PC-9 (cell line): Measurements from ENCODE around the gene ZNF135. TPM values are rescaled to one million over a fixed set of nuclear protein-coding genes. Genes with fewer than 3 reads are reported as not detected.

Experiments
- BruUV-seq: library from RNA; stranded (reverse); fragments of 400-500 nt; replicated peaks from 2 replicates; lab custom pipeline; 2021; lab: Mats Ljungman, UMichigan
- CTCF ChIA-PET: fragments of 300-600 bp; sonication (Branson Sonifier 250); formaldehyde crosslinking; loops from one replicate; lab custom pipeline; 2022; ENCODE audit warnings: antibody characterized with exemption; lab: Charles Lee
- POLR2A ChIA-PET: fragments of 300-600 bp; sonication (Branson Sonifier 250); formaldehyde crosslinking; loops from one replicate; lab custom pipeline; 2022; ENCODE audit warnings: antibody characterized with exemption; ENCODE audit not compliant: unreplicated experiment; lab: Charles Lee
- DNase-seq, 2 experiments: peaks; one replicate each; pipeline versions ENCODE4 v3.0.0 to v3.0.0-alpha.2; 2015 to 2022; ENCODE audit warnings: mixed read lengths in 1 of 2
- H2AFZ ChIP-seq: fragments of 200-600 bp; sonication (generic); 2 replicates; pipeline ENCODE4 v1.8.1; 2017; ENCODE audit warnings: antibody characterized with exemption
- H3F3A ChIP-seq: fragments of 200-600 bp; sonication (generic); 2 replicates; pipeline ENCODE4 v1.8.1; 2017; ENCODE audit warnings: antibody characterized with exemption, mild to moderate bottlenecking, low read depth; ENCODE audit not compliant: insufficient read depth
- H3K27ac ChIP-seq: fragments of 200-600 bp; sonication (generic); 2 replicates; pipeline ENCODE4 v1.6.1; 2016; ENCODE audit warnings: mixed run types
- H3K27me3 ChIP-seq: fragments of 200-600 bp; sonication (generic); 2 replicates; pipeline ENCODE4 v1.6.1; 2016; ENCODE audit warnings: low read depth, mixed run types; ENCODE audit not compliant: insufficient read depth
- H3K36me3 ChIP-seq: fragments of 200-600 bp; sonication (generic); 2 replicates; pipeline ENCODE4 v1.6.1; 2016; ENCODE audit warnings: low read depth, mixed run types
- H3K4me1 ChIP-seq: fragments of 200-600 bp; sonication (generic); replicated peaks from 2 replicates; pipeline ENCODE4 v1.6.1; 2016; ENCODE audit warnings: mixed run types; ENCODE audit not compliant: insufficient read depth
- H3K4me2 ChIP-seq: fragments of 200-600 bp; sonication (generic); 2 replicates; pipeline ENCODE4 v1.6.1; 2017; ENCODE audit warnings: mixed run types
- H3K4me3 ChIP-seq: fragments of 200-600 bp; sonication (generic); 2 replicates; pipeline ENCODE4 v1.6.1; 2016; ENCODE audit warnings: mixed run types
- H3K79me2 ChIP-seq: fragments of 200-600 bp; sonication (generic); 2 replicates; pipeline ENCODE4 v1.6.1; 2017; ENCODE audit warnings: low read depth, mixed run types
- H3K9me2 ChIP-seq: fragments of 200-600 bp; sonication (generic); 2 replicates; pipeline ENCODE4 v1.8.1; 2017; ENCODE audit warnings: mild to moderate bottlenecking; ENCODE audit not compliant: insufficient read depth
- H3K9me3 ChIP-seq: fragments of 200-600 bp; sonication (generic); 2 replicates; pipeline ENCODE4 v1.8.1; 2016; ENCODE audit warnings: low read depth; ENCODE audit not compliant: insufficient read depth
- H4K20me1 ChIP-seq: fragments of 200-600 bp; sonication (generic); 2 replicates; pipeline ENCODE4 v1.8.1; 2017; ENCODE audit not compliant: insufficient read depth
- EZH2 ChIP-seq: fragments of 200-600 bp; sonication (generic); IDR thresholded peaks from 2 replicates; pipeline ENCODE4 v1.8.0; 2017; ENCODE audit warnings: antibody characterized with exemption, low read depth
- intact Hi-C: fragments of 100-400 bp; cut with micrococcal nuclease; formaldehyde crosslinking; loops from one replicate; pipeline ENCODE4 v1.10.0; 2022; ENCODE audit not compliant: unreplicated experiment
- total RNA-seq: library from RNA; stranded (reverse); gene quantifications from 2 replicates; pipeline ENCODE4 v1.2.3, GENCODE V29; 2021
- TF ChIP-seq, protein P1 (sequence below): fragments of 200-600 bp; sonication (generic); conservative IDR thresholded peaks from 2 replicates; pipeline ENCODE4 v1.6.1; 2017; ENCODE audit warnings: mixed run types, antibody characterized with exemption, mild to moderate bottlenecking, moderate library complexity

ZNF135 gene
- total RNA-seq, 1 experiment from 2014 or later = 0.15 TPM

DNA sequence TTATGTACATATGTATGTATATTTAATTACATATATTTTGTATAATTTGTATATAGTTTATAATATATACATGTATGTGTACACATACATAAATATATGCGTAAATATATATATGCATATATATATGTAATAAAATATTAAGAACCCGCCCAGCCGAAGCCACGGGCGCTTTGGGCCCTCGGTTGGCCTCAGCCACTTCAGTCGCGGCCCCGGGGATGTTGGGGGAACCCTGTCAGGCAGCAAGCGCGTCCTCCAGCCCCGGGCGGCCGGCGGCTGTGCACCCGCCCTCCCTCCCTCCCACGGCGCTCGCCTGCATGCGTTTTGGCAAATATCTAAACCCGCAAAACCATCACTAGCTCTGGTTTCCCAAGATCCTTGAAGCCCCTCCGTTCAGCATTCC, 48.6 kb upstream of the ZNF135 start:
- ChIA-PET POLR2A (no interaction called here), CTCF (no interaction called here)
- H4K20me1 ChIP-seq = no peaks in the 10 kb centered on the region
- H3F3A ChIP-seq = no peaks in the 10 kb centered on the region
- no peak for TF ChIP-seq EZH2
- TF ChIP-seq, protein P1, sequence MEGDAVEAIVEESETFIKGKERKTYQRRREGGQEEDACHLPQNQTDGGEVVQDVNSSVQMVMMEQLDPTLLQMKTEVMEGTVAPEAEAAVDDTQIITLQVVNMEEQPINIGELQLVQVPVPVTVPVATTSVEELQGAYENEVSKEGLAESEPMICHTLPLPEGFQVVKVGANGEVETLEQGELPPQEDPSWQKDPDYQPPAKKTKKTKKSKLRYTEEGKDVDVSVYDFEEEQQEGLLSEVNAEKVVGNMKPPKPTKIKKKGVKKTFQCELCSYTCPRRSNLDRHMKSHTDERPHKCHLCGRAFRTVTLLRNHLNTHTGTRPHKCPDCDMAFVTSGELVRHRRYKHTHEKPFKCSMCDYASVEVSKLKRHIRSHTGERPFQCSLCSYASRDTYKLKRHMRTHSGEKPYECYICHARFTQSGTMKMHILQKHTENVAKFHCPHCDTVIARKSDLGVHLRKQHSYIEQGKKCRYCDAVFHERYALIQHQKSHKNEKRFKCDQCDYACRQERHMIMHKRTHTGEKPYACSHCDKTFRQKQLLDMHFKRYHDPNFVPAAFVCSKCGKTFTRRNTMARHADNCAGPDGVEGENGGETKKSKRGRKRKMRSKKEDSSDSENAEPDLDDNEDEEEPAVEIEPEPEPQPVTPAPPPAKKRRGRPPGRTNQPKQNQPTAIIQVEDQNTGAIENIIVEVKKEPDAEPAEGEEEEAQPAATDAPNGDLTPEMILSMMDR = no peak
- H3K9me2 ChIP-seq = no peaks in the 10 kb centered on the region
- no peaks in the 10 kb centered on the region for H3K36me3 ChIP-seq
- H3K27ac ChIP-seq = no peak overlapping the region
- intact Hi-C loops = no loop called here
- H3K4me1 ChIP-seq = no peaks in the 10 kb centered on the region
- DNase-seq = no peak
- no peaks in the 10 kb centered on the region for H3K79me2 ChIP-seq
- H3K4me3 ChIP-seq = no peak overlapping the region
- no peak overlapping the region for H3K4me2 ChIP-seq
- H2AFZ ChIP-seq = no peak overlapping the region
- peaks cover 10% of the 10 kb centered on the region; the same call in 1 of the 2 replicates for H3K27me3 ChIP-seq
- BruUV-seq = no TSS peak
- peaks cover 14% of the 10 kb centered on the region; the same call in 1 of the 2 replicates for H3K9me3 ChIP-seq

GRCh38 chr19:58014141-58014540, 44.9 kb upstream of the ZNF135 start:
- TF ChIP-seq, protein P1 = no peak
- no peak for TF ChIP-seq EZH2
- Histone ChIP-seq H3K27me3 (peaks cover 31% of the 10 kb centered on the region), H2AFZ (no peak overlapping the region), H4K20me1 (no peaks in the 10 kb centered on the region), H3K79me2 (no peaks in the 10 kb centered on the region), H3K27ac (no peak overlapping the region), H3K9me2 (no peaks in the 10 kb centered on the region), H3K36me3 (no peaks in the 10 kb centered on the region), H3K4me2 (no peak overlapping the region), H3F3A (no peaks in the 10 kb centered on the region), H3K9me3 (peaks cover 6% of the 10 kb centered on the region; the same call in 1 of the 2 replicates), H3K4me1 (no peaks in the 10 kb centered on the region), H3K4me3 (no peak overlapping the region)
- intact Hi-C loops = no loop called here
- ChIA-PET POLR2A (no interaction called here), CTCF (no interaction called here)
- DNase-seq = no peak
- no TSS peak for BruUV-seq

DNA sequence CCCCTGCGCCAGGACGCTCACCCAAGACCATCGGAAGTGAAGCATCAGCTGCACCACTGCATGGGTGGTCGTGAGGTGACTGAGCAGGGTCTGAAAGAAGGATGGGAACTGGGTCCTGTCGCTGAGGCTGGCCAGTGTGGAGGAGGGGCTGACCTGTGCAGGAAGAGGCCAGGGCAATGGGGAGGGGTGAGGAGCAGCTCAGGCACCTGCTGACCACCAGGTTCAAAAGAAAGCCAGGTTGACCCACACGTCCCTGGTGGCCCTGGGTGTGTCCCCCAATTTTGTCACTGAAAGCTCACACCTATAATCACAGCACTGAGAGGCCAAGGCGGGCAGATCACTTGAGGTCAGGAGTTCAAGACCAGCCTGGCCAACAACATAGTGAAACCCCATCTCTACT, 39.0 kb upstream of the ZNF135 start:
- Histone ChIP-seq H2AFZ (no peak overlapping the region), H3K4me3 (no peak overlapping the region), H3K36me3 (no peaks in the 10 kb centered on the region), H3K27me3 (peaks cover 21% of the 10 kb centered on the region), H3K79me2 (no peaks in the 10 kb centered on the region), H3K9me2 (no peaks in the 10 kb centered on the region), H3K4me2 (no peak overlapping the region), H3F3A (no peaks in the 10 kb centered on the region), H3K27ac (no peak overlapping the region), H3K9me3 (peaks cover 12% of the 10 kb centered on the region; the same call in 1 of the 2 replicates), H4K20me1 (no peaks in the 10 kb centered on the region), H3K4me1 (no peaks in the 10 kb centered on the region)
- TF ChIP-seq EZH2 = no peak
- TF ChIP-seq, protein P1 = no peak
- CTCF ChIA-PET = no interaction called here
- intact Hi-C loops = loop anchor here (5.0 kb wide), 1 partner anchor 613 kb away; no protein-coding TSS in a partner anchor
- BruUV-seq = no TSS peak
- no peak for DNase-seq
- POLR2A ChIA-PET = no interaction called here
